Head of caudate nucleus (tissue), 42 donors: ENCODE measurements around the gene PUM1.

Source experiments
- DNase-seq, 42 donors: peaks; one replicate each; pipeline versions ENCODE4 v3.0.0 to v3.0.0-alpha.2; 2020 to 2021; ENCODE audit warnings: mixed read lengths in 7 of 42
- intact Hi-C: fragments of 100-400 bp; cut with DNase I; formaldehyde crosslinking; loops from one replicate; pipeline ENCODE4 v1.15.0; 2022

Gene PUM1

GRCh38 chr1:30919025-30919881 is 146.3 kb downstream of the PUM1 start:
- DNase-seq, result peak in 10 of 42 donors; percentile 4 to 52 (median 22)
- intact Hi-C loops, result no loop called here

GRCh38 chr1:30916296-30916695 is 149.2 kb downstream of the PUM1 start:
- intact Hi-C loops, result no loop called here
- DNase-seq, result peak in 8 of 42 donors; percentile 3 to 30 (median 16)

GRCh38 chr1:30915491-30916230 is 149.9 kb downstream of the PUM1 start:
- intact Hi-C loops, result no loop called here
- peak in 5 of 42 donors; percentile 8 to 20 (median 14) for DNase-seq

GRCh38 chr1:30914931-30915330 is 150.6 kb downstream of the PUM1 start:
- peak in 8 of 42 donors; percentile 15 to 73 (median 32) for DNase-seq
- intact Hi-C loops, result loop anchor here (5.0 kb wide), 1 partner anchor 133 kb away; no protein-coding TSS in a partner anchor

GRCh38 chr1:30914587-30914922 is 151.0 kb downstream of the PUM1 start:
- DNase-seq, result peak in 2 of 42 donors; percentile 8 to 9
- intact Hi-C loops, result loop anchor here (5.0 kb wide), 1 partner anchor 132 kb away; no protein-coding TSS in a partner anchor

- intact Hi-C loops, result loop anchor here (5.0 kb wide), 1 partner anchor 131 kb away; no protein-coding TSS in a partner anchor
- peak in 21 of 42 donors; percentile 30 to 69 (median 49) for DNase-seq
Observed at GRCh38 chr1:30912913-30913652, 152.4 kb downstream of the PUM1 start.

- DNase-seq, result peak in 5 of 42 donors; percentile 12 to 31 (median 23)
- intact Hi-C loops, result loop anchor here (5.0 kb wide), 1 partner anchor 130 kb away; no protein-coding TSS in a partner anchor
Observed at GRCh38 chr1:30912224-30912623, 153.3 kb downstream of the PUM1 start.

- intact Hi-C loops, result loop anchor here (1.0 to 5.0 kb wide), 3 partner anchors 110 to 193 kb away; no protein-coding TSS in a partner anchor
Observed at GRCh38 chr1:30911059-30911954, 154.2 kb downstream of the PUM1 start.

GRCh38 chr1:30909365-30910068 is 156.0 kb downstream of the PUM1 start:
- intact Hi-C loops, result loop anchor here (2.0 to 5.0 kb wide), 2 partner anchors 127 to 191 kb away; no protein-coding TSS in a partner anchor
- DNase-seq, result peak in 3 of 42 donors; percentile 11 to 41 (median 39)

More at GRCh38 chr1:30911059-30911954, 154.2 kb downstream of the PUM1 start:
- DNase-seq, result peak; percentile 82 to 95 (median 88)

- DNase-seq, result peak in 2 of 42 donors; percentile 12 to 51
Observed at GRCh38 chr1:30908696-30909364, 156.7 kb downstream of the PUM1 start, which contains the start of gene SDC3. TSS of gene SDC3 (minus strand) at chr1:30908758. CDS start at chr1:30908586, 172 bp downstream.

GRCh38 chr1:30908316-30908695 is 157.2 kb downstream of the PUM1 start:
- intact Hi-C loops, result no loop called here
- peak in 3 of 42 donors; percentile 12 to 39 (median 34) for DNase-seq

More at GRCh38 chr1:30908696-30909364, 156.7 kb downstream of the PUM1 start, which contains the start of gene SDC3:
- intact Hi-C loops, result no loop called here

GRCh38 chr1:30907481-30908315 is 157.8 kb downstream of the PUM1 start:
- peak in 2 of 42 donors; percentile 11 to 31 for DNase-seq
- intact Hi-C loops, result no loop called here

GRCh38 chr1:30906631-30907441 is 158.7 kb downstream of the PUM1 start:
- DNase-seq, result no peak
- intact Hi-C loops, result no loop called here

GRCh38 chr1:30905916-30906620 is 159.4 kb downstream of the PUM1 start:
- DNase-seq, result no peak
- intact Hi-C loops, result no loop called here
